ENCODE results near the gene DTNB.

GRCh38 chr2:25358836-25359235 is 314.5 kb downstream of the DTNB start:
- TF ChIP-seq CTCF (IDR thresholded peaks at IDR 0.05) (no peak), POLR2A (IDR thresholded peaks at IDR 0.05) (no peak), EP300 (IDR thresholded peaks at IDR 0.05; ENCODE audit: low read depth) (no peak), POLR2AphosphoS5 (IDR thresholded peaks at IDR 0.05) (no peak)
